Myocyte (in vitro differentiated cells): Measurements from ENCODE around the gene OR5AP2. TPM values are rescaled to one million over a fixed set of nuclear protein-coding genes. Genes with fewer than 3 reads are reported as not detected.
"Not testable (repeated sequence)": the region's sequence is repeated elsewhere in the genome, so short reads cannot be mapped to it uniquely, and the experiment has no call there.

Source experiments
- DNase-seq: peaks from one replicate; pipeline ENCODE4 v3.0.0-alpha.2; 2012; ENCODE audit warnings: low read depth
- polyA plus RNA-seq: library from polyadenylated mRNA; unstranded; fragments of >200 nt; gene quantifications from one replicate; pipeline ENCODE4 v1.2.1, GENCODE V29; 2012; ENCODE audit warnings: missing spikeins
- total RNA-seq: library from RNA; depleted of rRNA; stranded (reverse); fragments of >200 nt; gene quantifications from 2 replicates; pipeline ENCODE4 v1.2.3, GENCODE V29; 2014

The OR5AP2 gene
- not detected in 2 replicates for total RNA-seq
- not detected for polyA plus RNA-seq

GRCh38 chr11:56642339-56642738 lies at the start of gene OR5AP2:
Gene OR5AP2 (minus strand): TSS chr11:56642439. CDS start chr11:56642439, 0 bp downstream.
- no peak for DNase-seq

GRCh38 chr11:56691179-56691578 lies 48.9 kb upstream of the OR5AP2 start:
- not testable (repeated sequence) for DNase-seq

GRCh38 chr11:56688554-56689100 lies 46.4 kb upstream of the OR5AP2 start:
- DNase-seq = no peak

- no peak for DNase-seq
Measured at GRCh38 chr11:56670984-56671383, 28.7 kb upstream of the OR5AP2 start.

GRCh38 chr11:56663386-56663785 lies 21.1 kb upstream of the OR5AP2 start, which contains the start of gene OR5AR1:
Gene OR5AR1 (plus strand): TSS chr11:56663686. CDS start chr11:56663686, 0 bp downstream.
- no peak for DNase-seq

- no peak for DNase-seq
Measured at GRCh38 chr11:56659755-56660154, 17.5 kb upstream of the OR5AP2 start.

GRCh38 chr11:56637500-56637899 lies 4.7 kb downstream of the OR5AP2 start:
- no peak for DNase-seq

GRCh38 chr11:56636861-56637260 lies 5.4 kb downstream of the OR5AP2 start:
- DNase-seq = no peak

- DNase-seq = no peak
Measured at GRCh38 chr11:56632329-56632728, 9.9 kb downstream of the OR5AP2 start.

GRCh38 chr11:56625946-56626345 lies 16.3 kb downstream of the OR5AP2 start:
- DNase-seq = no peak

- DNase-seq = peak; percentile 22
Measured at GRCh38 chr11:56624661-56625110, 17.6 kb downstream of the OR5AP2 start.

GRCh38 chr11:56611174-56611573 lies 31.1 kb downstream of the OR5AP2 start:
- no peak for DNase-seq

GRCh38 chr11:56592088-56592717 lies 50.0 kb downstream of the OR5AP2 start:
- DNase-seq = not testable (repeated sequence)

Other genes with a start within 250 kb of the OR5AP2 start
- gene OR5AL1, start 229.7 kb downstream of the OR5AP2 start, total RNA-seq = not detected in 2 replicates
- not detected in 2 replicates for gene OR5M3, start 169.1 kb downstream of the OR5AP2 start, total RNA-seq
- not detected in 2 replicates for gene OR5M8, start 151.1 kb downstream of the OR5AP2 start, total RNA-seq
- not detected in 2 replicates for gene OR5M11, start 99.2 kb downstream of the OR5AP2 start, total RNA-seq
- not detected in 2 replicates for gene OR5M10, start 64.7 kb downstream of the OR5AP2 start, total RNA-seq
- gene OR5M1, start 27.6 kb downstream of the OR5AP2 start, total RNA-seq = not detected in 2 replicates
- gene OR5AR1, start 21.2 kb upstream of the OR5AP2 start, total RNA-seq = not detected in 2 replicates
- not detected in 2 replicates for gene OR9G1, start 56.7 kb upstream of the OR5AP2 start, total RNA-seq
- gene OR9G4, start 106.3 kb upstream of the OR5AP2 start, total RNA-seq = not detected in 2 replicates